ENCODE results near the gene GOLGA3. TPM values are rescaled to one million over a fixed set of nuclear protein-coding genes. Genes with fewer than 3 reads are reported as not detected.

The GOLGA3 gene
- total RNA-seq, 3 donors from 2014 or later: 51.7 to 76.7 (median 58.5) TPM

DNA sequence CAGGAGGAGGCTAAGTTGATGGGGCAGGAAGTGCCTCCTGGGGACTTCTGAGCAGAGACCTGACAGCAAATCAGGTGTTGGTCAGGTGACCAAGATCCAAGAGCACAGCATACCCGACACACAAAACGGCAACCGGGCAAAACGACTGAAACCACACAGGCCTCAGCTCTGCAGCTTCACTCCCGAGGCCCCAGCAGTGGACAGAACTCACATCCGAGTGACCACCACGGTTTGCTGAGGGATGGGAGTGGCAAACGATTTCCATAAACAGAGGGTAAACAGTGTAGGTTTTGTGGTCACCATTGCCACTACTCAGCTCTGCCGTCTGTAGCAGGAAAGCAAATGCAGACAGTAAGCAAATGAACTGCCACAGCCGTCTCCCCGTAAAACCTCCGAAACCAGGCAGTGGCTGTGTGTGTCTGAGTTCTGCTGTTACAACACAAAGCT is 44.3 kb upstream of the GOLGA3 start:
- Histone ChIP-seq H3K36me3 (no peaks in the 10 kb centered on the region), H3K9me3 (no peaks in the 10 kb centered on the region), H3K4me1 (no peaks in the 10 kb centered on the region), H3K4me3 (no peak overlapping the region), H3K27me3 (no peaks in the 10 kb centered on the region), H3K27ac (no peak overlapping the region)
- intact Hi-C loops (cut with DNase I; ENCODE audit: low total_unique reads): no loop called here
- TF ChIP-seq POLR2A (IDR thresholded peaks at IDR 0.05) (no peak), POLR2AphosphoS5 (IDR thresholded peaks at IDR 0.05) (no peak)
- TF ChIP-seq, protein P1, sequence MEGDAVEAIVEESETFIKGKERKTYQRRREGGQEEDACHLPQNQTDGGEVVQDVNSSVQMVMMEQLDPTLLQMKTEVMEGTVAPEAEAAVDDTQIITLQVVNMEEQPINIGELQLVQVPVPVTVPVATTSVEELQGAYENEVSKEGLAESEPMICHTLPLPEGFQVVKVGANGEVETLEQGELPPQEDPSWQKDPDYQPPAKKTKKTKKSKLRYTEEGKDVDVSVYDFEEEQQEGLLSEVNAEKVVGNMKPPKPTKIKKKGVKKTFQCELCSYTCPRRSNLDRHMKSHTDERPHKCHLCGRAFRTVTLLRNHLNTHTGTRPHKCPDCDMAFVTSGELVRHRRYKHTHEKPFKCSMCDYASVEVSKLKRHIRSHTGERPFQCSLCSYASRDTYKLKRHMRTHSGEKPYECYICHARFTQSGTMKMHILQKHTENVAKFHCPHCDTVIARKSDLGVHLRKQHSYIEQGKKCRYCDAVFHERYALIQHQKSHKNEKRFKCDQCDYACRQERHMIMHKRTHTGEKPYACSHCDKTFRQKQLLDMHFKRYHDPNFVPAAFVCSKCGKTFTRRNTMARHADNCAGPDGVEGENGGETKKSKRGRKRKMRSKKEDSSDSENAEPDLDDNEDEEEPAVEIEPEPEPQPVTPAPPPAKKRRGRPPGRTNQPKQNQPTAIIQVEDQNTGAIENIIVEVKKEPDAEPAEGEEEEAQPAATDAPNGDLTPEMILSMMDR (IDR thresholded peaks at IDR 0.05): no peak
- no peak for DNase-seq (ENCODE audit: low spot score in 2 of 2)

DNA sequence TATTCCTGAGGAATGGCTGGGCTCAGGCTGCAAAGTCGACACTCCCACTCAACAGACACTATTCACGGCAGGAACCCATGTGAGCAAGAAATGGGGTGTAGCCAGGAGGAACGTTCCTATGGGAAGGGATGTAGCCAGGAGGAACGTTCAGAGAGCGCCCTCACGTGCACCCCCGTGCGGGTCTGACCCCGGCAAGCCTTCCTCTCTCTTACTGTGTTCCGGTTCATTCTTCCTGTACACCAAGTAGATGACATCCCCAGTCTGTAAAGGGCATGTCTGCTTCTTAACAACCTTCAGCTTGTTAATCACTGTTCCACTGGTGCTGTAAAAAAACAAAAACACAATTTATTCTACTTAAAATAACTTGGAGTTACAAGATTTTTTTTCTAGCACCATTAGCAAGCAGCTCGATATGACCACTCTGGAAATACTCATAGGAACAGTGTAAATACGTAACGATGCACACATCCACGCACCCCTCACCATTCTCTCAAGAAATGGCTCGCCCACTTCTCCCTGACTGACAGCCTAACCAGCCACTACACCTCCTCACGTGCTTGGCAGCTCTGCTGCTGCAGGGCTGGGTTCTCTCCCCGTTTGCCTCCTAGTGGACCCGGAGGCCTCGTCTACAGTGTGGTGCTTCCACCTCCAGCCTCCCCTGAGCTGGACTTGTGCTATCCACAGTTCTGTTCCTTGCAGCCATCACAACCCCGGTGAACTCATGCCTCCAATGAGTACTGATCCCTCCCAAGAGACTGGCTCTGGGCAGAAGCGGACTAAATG is 43.6 kb upstream of the GOLGA3 start:
- no peaks in the 10 kb centered on the region for H3K27me3 ChIP-seq
- no peaks in the 10 kb centered on the region for H3K36me3 ChIP-seq
- no peak overlapping the region for H3K27ac ChIP-seq
- TF ChIP-seq, protein P1 (IDR thresholded peaks at IDR 0.05): no peak
- TF ChIP-seq POLR2AphosphoS5 (IDR thresholded peaks at IDR 0.05) (no peak), POLR2A (IDR thresholded peaks at IDR 0.05) (no peak)
- intact Hi-C loops (cut with DNase I; ENCODE audit: low total_unique reads): no loop called here
- no peak for DNase-seq (ENCODE audit: low spot score in 2 of 2)
- no peaks in the 10 kb centered on the region for H3K9me3 ChIP-seq
- no peaks in the 10 kb centered on the region for H3K4me1 ChIP-seq
- H3K4me3 ChIP-seq: no peak overlapping the region

DNA sequence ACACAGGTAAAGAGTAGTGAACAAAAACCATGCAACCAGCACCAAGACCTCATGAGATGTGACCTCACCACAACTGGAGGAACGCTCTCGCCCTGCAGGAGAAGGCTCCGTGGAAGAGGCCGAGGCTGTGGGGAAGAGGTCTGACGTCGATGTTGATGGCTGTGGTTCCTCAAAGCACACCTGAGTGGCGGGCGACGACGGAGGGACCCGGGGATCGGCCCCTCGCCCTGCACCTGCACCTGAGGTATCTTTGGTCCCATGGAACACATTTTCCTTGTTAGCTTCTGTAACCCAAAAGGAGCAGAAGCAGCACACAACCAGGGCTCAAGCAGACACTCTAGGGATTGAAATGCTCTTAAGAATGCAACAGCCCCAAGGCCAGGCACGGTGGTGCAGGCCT is 40.9 kb upstream of the GOLGA3 start:
- Histone ChIP-seq H3K9me3 (no peaks in the 10 kb centered on the region), H3K27ac (no peak overlapping the region), H3K36me3 (no peaks in the 10 kb centered on the region), H3K4me3 (no peak overlapping the region), H3K27me3 (no peaks in the 10 kb centered on the region), H3K4me1 (no peaks in the 10 kb centered on the region)
- intact Hi-C loops (cut with DNase I; ENCODE audit: low total_unique reads): no loop called here
- no peak for DNase-seq (ENCODE audit: low spot score in 2 of 2)
- TF ChIP-seq POLR2AphosphoS5 (IDR thresholded peaks at IDR 0.05) (no peak), POLR2A (IDR thresholded peaks at IDR 0.05) (no peak)
- TF ChIP-seq, protein P1 (IDR thresholded peaks at IDR 0.05): no peak

DNA sequence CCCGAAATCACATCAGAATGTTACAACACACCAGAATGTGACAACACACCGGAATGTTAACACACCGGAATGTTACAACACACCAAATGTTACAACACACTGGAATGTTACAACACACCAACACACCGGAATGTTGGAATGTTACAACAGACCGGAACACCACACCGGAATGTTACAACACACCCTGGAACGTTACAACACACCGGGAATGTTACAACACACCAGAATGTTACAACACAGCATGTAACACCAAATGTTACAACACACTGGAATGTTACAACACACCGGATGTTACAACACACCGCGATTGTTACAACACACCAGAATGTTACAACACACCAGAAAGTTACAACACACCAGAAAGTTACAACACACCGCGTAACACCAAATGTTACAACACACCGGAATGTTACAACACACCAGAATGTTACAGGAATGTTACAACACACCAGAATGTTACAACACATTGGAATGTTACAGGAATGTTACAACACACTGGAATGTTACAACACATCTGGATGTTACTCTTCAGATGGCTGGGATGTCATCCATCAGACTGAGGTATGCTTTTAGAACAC is 37.7 kb upstream of the GOLGA3 start:
- Histone ChIP-seq H3K4me3 (no peak overlapping the region), H3K27ac (peak overlapping the region in 1 of 2 donors; percentile 50), H3K36me3 (no peaks in the 10 kb centered on the region), H3K27me3 (no peaks in the 10 kb centered on the region), H3K4me1 (no peaks in the 10 kb centered on the region), H3K9me3 (no peaks in the 10 kb centered on the region)
- peak in 1 of 2 donors; percentile 27 for DNase-seq (ENCODE audit: low spot score in 2 of 2)
- TF ChIP-seq, protein P1 (IDR thresholded peaks at IDR 0.05): no peak
- TF ChIP-seq POLR2AphosphoS5 (IDR thresholded peaks at IDR 0.05): peak in 2 of 3 donors; percentile 38 to 51
- intact Hi-C loops (cut with DNase I; ENCODE audit: low total_unique reads): no loop called here

DNA sequence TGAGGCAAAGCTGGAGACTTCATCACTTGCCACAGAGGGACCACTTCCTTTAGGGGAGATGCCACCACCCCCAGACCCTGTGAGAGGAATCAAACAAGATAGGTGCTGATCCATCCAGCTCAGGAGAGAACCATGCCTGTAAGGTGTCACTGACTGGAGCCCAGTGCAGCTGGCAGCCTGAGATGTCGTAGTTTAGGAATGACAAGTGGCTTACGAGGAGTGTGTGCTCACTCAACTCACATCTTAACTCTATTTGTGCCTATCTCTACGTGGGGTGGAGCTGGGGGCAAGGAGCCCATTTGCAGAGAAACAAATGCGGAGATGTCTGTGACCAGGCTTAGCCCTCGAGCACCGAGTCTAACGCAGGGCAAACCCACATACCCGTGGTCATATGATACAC is 32.9 kb upstream of the GOLGA3 start:
- Histone ChIP-seq H3K4me1 (no peaks in the 10 kb centered on the region), H3K36me3 (peaks cover 1% of the 10 kb centered on the region), H3K9me3 (no peaks in the 10 kb centered on the region), H3K27ac (no peak overlapping the region), H3K27me3 (no peaks in the 10 kb centered on the region), H3K4me3 (no peak overlapping the region)
- DNase-seq (ENCODE audit: low spot score in 2 of 2): no peak
- intact Hi-C loops (cut with DNase I; ENCODE audit: low total_unique reads): no loop called here
- TF ChIP-seq POLR2A (IDR thresholded peaks at IDR 0.05): no peak
- TF ChIP-seq, protein P1 (IDR thresholded peaks at IDR 0.05): no peak
- TF ChIP-seq POLR2AphosphoS5 (IDR thresholded peaks at IDR 0.05): no peak
